Endothelial cell of umbilical vein (primary cell): ENCODE measurements around the gene NPY1R. TPM values are rescaled to one million over a fixed set of nuclear protein-coding genes. Genes with fewer than 3 reads are reported as not detected.

Experiments used
- BruUV-seq: library from RNA; stranded (reverse); fragments of 400-500 nt; replicated peaks from 2 replicates; lab custom pipeline; 2021; lab: Mats Ljungman, UMichigan
- CTCF ChIA-PET: fragments of 300-600, 350-600 bp; sonication (Branson Sonifier 250); formaldehyde crosslinking; loops from one replicate; lab custom pipeline; 2021; ENCODE audit warnings: antibody characterized with exemption, inconsistent platforms; lab: Charles Lee
- POLR2A ChIA-PET: fragments of 300-600, 350-600 bp; sonication (Branson Sonifier 250); formaldehyde crosslinking; loops from one replicate; lab custom pipeline; 2021; ENCODE audit warnings: antibody characterized with exemption, inconsistent platforms; lab: Charles Lee
- DNase-seq: peaks from one replicate; pipeline ENCODE4 v3.0.0-alpha.2; 2011; ENCODE audit warnings: low read depth, low spot score
- FAIRE-seq: peaks from 2 replicates; lab custom pipeline; 2011; peaks lifted over from hg19 to GRCh38; lab: Jason Lieb, UNC
- H2AFZ ChIP-seq: 2 replicates; pipeline ENCODE4 v1.6.0; 2012; ENCODE audit warnings: low read depth, low read length, control low read depth, inconsistent platforms
- H3K27ac ChIP-seq: 2 replicates; pipeline ENCODE4 v1.5.1; 2011; ENCODE audit warnings: low read depth, mild to moderate bottlenecking, control low read depth, low read length, moderate library complexity; ENCODE audit not compliant: insufficient read depth
- H3K27me3 ChIP-seq, 2 experiments: 2 replicates each; pipeline versions ENCODE4 v1.6.0 to v1.6.1; 2011; ENCODE audit warnings: low read length in 2 of 2, mixed read lengths in 1 of 2; ENCODE audit not compliant: control insufficient read depth in 2 of 2, insufficient read depth in 2 of 2
- H3K36me3 ChIP-seq, 2 experiments: 2 replicates in 1 of 2; 3 replicates in 1 of 2; pipeline ENCODE4 v1.5.1; 2011; ENCODE audit warnings: low read length in 2 of 2, mild to moderate bottlenecking in 1 of 2, moderate library complexity in 1 of 2; ENCODE audit not compliant: control insufficient read depth in 2 of 2, insufficient read depth in 2 of 2; ENCODE audit errors: extremely low read depth in 1 of 2
- H3K4me1 ChIP-seq: 3 replicates; pipeline ENCODE4 v1.5.1; 2011; ENCODE audit warnings: mild to moderate bottlenecking, low read length; ENCODE audit not compliant: control insufficient read depth, insufficient read depth; ENCODE audit errors: extremely low read depth
- H3K4me2 ChIP-seq: 2 replicates; pipeline ENCODE4 v1.6.1; 2011; ENCODE audit warnings: low read length, control low read depth, mixed read lengths; ENCODE audit not compliant: insufficient read depth
- H3K4me3 ChIP-seq, 3 experiments: fragments of 200-600 bp in 1 of 3; sonication (generic), shearing (Covaris generic) in 1 of 3; replicated peaks in 1 of 3; 2 replicates each; pipeline ENCODE4 v1.5.1; 2011 to 2016; ENCODE audit warnings: control low read depth in 3 of 3, low read length in 3 of 3, mild to moderate bottlenecking in 2 of 3, inconsistent platforms in 1 of 3, low read depth in 1 of 3, moderate library complexity in 1 of 3; ENCODE audit not compliant: insufficient read depth in 1 of 3
- H3K79me2 ChIP-seq: 2 replicates; pipeline ENCODE4 v1.6.0; 2012; ENCODE audit warnings: low read length, inconsistent platforms; ENCODE audit not compliant: control insufficient read depth, insufficient read depth
- H3K9ac ChIP-seq: replicated peaks from 2 replicates; pipeline ENCODE3; 2011; ENCODE audit warnings: low read length, control low read depth; ENCODE audit not compliant: insufficient read depth; ENCODE audit errors: extremely low read depth
- H3K9me1 ChIP-seq: replicated peaks from 3 replicates; pipeline ENCODE4 v1.6.0; 2011; ENCODE audit warnings: mild to moderate bottlenecking, low read length; ENCODE audit not compliant: control insufficient read depth, insufficient read depth; ENCODE audit errors: extremely low read depth
- H3K9me3 ChIP-seq: replicated peaks from 2 replicates; pipeline ENCODE4 v1.5.1; 2012; ENCODE audit warnings: low read length, inconsistent platforms; ENCODE audit not compliant: control insufficient read depth, insufficient read depth
- H4K20me1 ChIP-seq: replicated peaks from 2 replicates; pipeline ENCODE3; 2011; ENCODE audit warnings: mild to moderate bottlenecking, low read length; ENCODE audit not compliant: control insufficient read depth, insufficient read depth; ENCODE audit errors: extremely low read depth
- CTCF ChIP-seq, 2 donors: IDR thresholded peaks; 1 replicate in 1 of 2; 2 replicates in 1 of 2; pipeline ENCODE4 v1.5.1; 2011; ENCODE audit warnings: low read length in 2 of 2, mild to moderate bottlenecking in 2 of 2, moderate library complexity in 2 of 2, control low read depth in 1 of 2, inconsistent platforms in 1 of 2, low read depth in 1 of 2; ENCODE audit not compliant: insufficient read depth in 1 of 2; ENCODE audit errors: extremely low read depth in 1 of 2
- EZH2 ChIP-seq: IDR thresholded peaks from 2 replicates; pipeline ENCODE4 v1.6.1; 2012; ENCODE audit warnings: borderline replicate concordance, low read depth, mild to moderate bottlenecking, moderate library complexity, low read length, inconsistent platforms; ENCODE audit not compliant: severe bottlenecking
- FOS ChIP-seq: IDR thresholded peaks from 2 replicates; pipeline ENCODE4 v1.6.1; 2011; ENCODE audit warnings: mild to moderate bottlenecking, low read length, moderate library complexity, borderline replicate concordance; ENCODE audit not compliant: insufficient read depth
- GATA2 ChIP-seq: IDR thresholded peaks from 2 replicates; pipeline ENCODE4 v1.7.0; 2011; ENCODE audit warnings: low read depth, mild to moderate bottlenecking, moderate library complexity, mixed read lengths, low read length; ENCODE audit not compliant: insufficient read length, insufficient read depth
- JUN ChIP-seq: IDR thresholded peaks from 2 replicates; pipeline ENCODE4 v1.6.1; 2011; ENCODE audit warnings: borderline replicate concordance, low read depth; ENCODE audit not compliant: insufficient read length, insufficient read depth
- MAX ChIP-seq: IDR thresholded peaks from 2 replicates; pipeline ENCODE4 v1.6.1; 2011; ENCODE audit not compliant: insufficient read depth, insufficient read length
- MYC ChIP-seq: IDR thresholded peaks from one replicate; pipeline ENCODE4 v1.6.1; 2011; ENCODE audit warnings: mild to moderate bottlenecking, low read depth, low read length
- POLR2A ChIP-seq: IDR thresholded peaks from 2 replicates; pipeline ENCODE4 v1.6.1; 2012; ENCODE audit warnings: low read depth, mild to moderate bottlenecking, control low read depth, low read length
- POLR2AphosphoS5 ChIP-seq: IDR thresholded peaks from 2 replicates; pipeline ENCODE4 v1.6.1; 2012; ENCODE audit warnings: low read depth, mild to moderate bottlenecking, control low read depth, low read length, moderate library complexity; ENCODE audit not compliant: insufficient read depth
- dilution Hi-C: fragments of 300-500 bp; cut with MboI; formaldehyde crosslinking; loops from one replicate; pipeline ENCODE4 v1.15.0; 2019; ENCODE audit warnings: low sequenced_read_pairs; ENCODE audit not compliant: extremely low pct_ligation_motif_present
- intact Hi-C: fragments of 100-400 bp; cut with micrococcal nuclease; formaldehyde crosslinking; loops from one replicate; pipeline ENCODE4 v1.10.0; 2022
- polyA plus RNA-seq, 4 experiments: library from polyadenylated mRNA; depleted of rRNA in 3 of 4; stranded (reverse) in 3 of 4; unstranded in 1 of 4; fragments of >200 nt; gene quantifications; 2 replicates each; pipeline versions ENCODE4 v1.2.1 to v1.2.3, GENCODE V29; 2011 to 2012; ENCODE audit warnings: missing spikeins in 1 of 4
- total RNA-seq: library from RNA; stranded (reverse); gene quantifications from 2 replicates; pipeline ENCODE4 v1.2.3, GENCODE V29; 2021

The NPY1R gene
- total and polyA plus RNA-seq, 2 donors (not counting 3 experiments of a cell fraction or from before 2014, with no cell fraction given) = 0.08 TPM; not detected in 1

- POLR2A ChIA-PET = no interaction called here
- Histone ChIP-seq H3K79me2 (no peaks in the 10 kb centered on the region), H4K20me1 (no peaks in the 10 kb centered on the region), H3K9me1 (no peaks in the 10 kb centered on the region), H3K9me3 (no peaks in the 10 kb centered on the region), H3K4me2 (no peak overlapping the region), H2AFZ (no peak overlapping the region), H3K36me3 (no peaks in the 10 kb centered on the region), H3K27me3 (no peaks in the 10 kb centered on the region), H3K9ac (no peak overlapping the region), H3K4me3 (no peak overlapping the region), H3K27ac (no peak overlapping the region), H3K4me1 (no peaks in the 10 kb centered on the region)
- FAIRE-seq (no peak), DNase-seq (no peak)
- CTCF ChIA-PET = no interaction called here
- TF ChIP-seq GATA2 (no peak), MYC (no peak), FOS (no peak), CTCF (IDR thresholded peaks at IDR 0.05; ENCODE audit: extremely low read depth in 1 of 2, insufficient read depth in 1 of 2, low read depth in 1 of 2, low read length in 2 of 2) (no peak), MAX (no peak), POLR2AphosphoS5 (no peak), EZH2 (no peak), POLR2A (no peak), JUN (no peak)
- intact Hi-C loops = no loop called here
- dilution Hi-C loops = no loop called here
- BruUV-seq = no TSS peak
Observed at GRCh38 chr4:163309466-163309865, 22.9 kb downstream of the NPY1R start.
